Keratinocyte (primary cell): Measurements from ENCODE around the gene TRPM1.

Experiments
- EZH2 ChIP-seq: IDR thresholded peaks from one replicate; pipeline ENCODE4 v1.6.1; 2012; ENCODE audit warnings: inconsistent platforms, mild to moderate bottlenecking, low read length, moderate library complexity
- TF ChIP-seq, protein P1 (sequence below), 3 experiments: IDR thresholded peaks in 1 of 3; conservative IDR thresholded peaks in 1 of 3; optimal IDR thresholded peaks in 1 of 3; 2 replicates in 2 of 3; 3 replicates in 1 of 3; pipeline versions ENCODE3 to v1.5.1; 2011; ENCODE audit warnings: low read length in 3 of 3, mild to moderate bottlenecking in 3 of 3, moderate library complexity in 2 of 3, control low read depth in 1 of 3, inconsistent platforms in 1 of 3; ENCODE audit not compliant: insufficient read depth in 2 of 3; ENCODE audit errors: extremely low read depth in 1 of 3

DNA sequence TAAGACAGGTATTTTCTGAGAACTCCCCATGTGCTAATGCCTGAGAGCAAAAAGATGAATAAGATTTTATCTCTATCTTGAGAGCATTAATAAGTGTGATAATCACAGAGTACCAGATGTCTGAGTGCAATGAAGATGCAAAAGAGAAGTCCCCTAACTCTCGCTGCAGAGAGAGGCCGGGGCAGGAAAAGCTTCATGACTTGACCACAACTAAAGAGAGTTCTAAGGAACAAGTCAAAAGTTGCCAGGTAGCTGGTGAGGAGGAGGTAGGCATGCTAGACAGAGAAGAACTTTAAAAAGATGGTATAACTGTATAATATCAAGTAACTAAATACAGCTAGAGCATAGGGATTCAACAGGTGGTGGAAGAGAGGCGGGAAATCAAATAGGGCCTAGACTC, 138.9 kb downstream of the TRPM1 start:
- TF ChIP-seq, protein P1, sequence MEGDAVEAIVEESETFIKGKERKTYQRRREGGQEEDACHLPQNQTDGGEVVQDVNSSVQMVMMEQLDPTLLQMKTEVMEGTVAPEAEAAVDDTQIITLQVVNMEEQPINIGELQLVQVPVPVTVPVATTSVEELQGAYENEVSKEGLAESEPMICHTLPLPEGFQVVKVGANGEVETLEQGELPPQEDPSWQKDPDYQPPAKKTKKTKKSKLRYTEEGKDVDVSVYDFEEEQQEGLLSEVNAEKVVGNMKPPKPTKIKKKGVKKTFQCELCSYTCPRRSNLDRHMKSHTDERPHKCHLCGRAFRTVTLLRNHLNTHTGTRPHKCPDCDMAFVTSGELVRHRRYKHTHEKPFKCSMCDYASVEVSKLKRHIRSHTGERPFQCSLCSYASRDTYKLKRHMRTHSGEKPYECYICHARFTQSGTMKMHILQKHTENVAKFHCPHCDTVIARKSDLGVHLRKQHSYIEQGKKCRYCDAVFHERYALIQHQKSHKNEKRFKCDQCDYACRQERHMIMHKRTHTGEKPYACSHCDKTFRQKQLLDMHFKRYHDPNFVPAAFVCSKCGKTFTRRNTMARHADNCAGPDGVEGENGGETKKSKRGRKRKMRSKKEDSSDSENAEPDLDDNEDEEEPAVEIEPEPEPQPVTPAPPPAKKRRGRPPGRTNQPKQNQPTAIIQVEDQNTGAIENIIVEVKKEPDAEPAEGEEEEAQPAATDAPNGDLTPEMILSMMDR (optimal IDR thresholded peaks at IDR 0.05 in 1 of 3, IDR thresholded peaks at IDR 0.05 in 1 of 3, conservative IDR thresholded peaks at IDR 0.05 in 1 of 3; ENCODE audit: extremely low read depth in 1 of 3, insufficient read depth in 2 of 3, low read length in 3 of 3) = no peak
- no peak for TF ChIP-seq EZH2
